ENCODE results near the gene OR8G5. TPM values are rescaled to one million over a fixed set of nuclear protein-coding genes. Genes with fewer than 3 reads are reported as not detected.

The OR8G5 gene
- total RNA-seq, 1 experiment from 2014 or later: not detected

GRCh38 chr11:124313131-124313530 lies 57.0 kb downstream of the OR8G5 start:
- TF ChIP-seq EZH2 (IDR thresholded peaks at IDR 0.05; ENCODE audit: borderline replicate concordance, low read depth, low read length, poor library complexity, severe bottlenecking) (no peak), CTCF (conservative IDR thresholded peaks at IDR 0.05; ENCODE audit: low read depth, low read length) (no peak)
- no peaks in the 10 kb centered on the region for H3K27me3 ChIP-seq (replicated peaks; ENCODE audit: insufficient read depth, low read depth, low read length, poor library complexity)
- intact Hi-C loops (cut with micrococcal nuclease; ENCODE audit: unreplicated experiment): no loop called here
- ChIA-PET CTCF (no interaction called here), POLR2A (ENCODE audit: low non-redundant PET) (no interaction called here)
- H3K27ac ChIP-seq (ENCODE audit: low read depth, low read length, poor library complexity, severe bottlenecking): no peak overlapping the region
- no peak for DNase-seq (ENCODE audit: low spot score)
- no peaks in the 10 kb centered on the region for H3K36me3 ChIP-seq (ENCODE audit: insufficient read depth, low read length, poor library complexity, severe bottlenecking)
- no peaks in the 10 kb centered on the region for H3K4me1 ChIP-seq (ENCODE audit: insufficient read depth, low read length, poor library complexity, severe bottlenecking)
- no peaks in the 10 kb centered on the region for H3K9me3 ChIP-seq (ENCODE audit: low read depth, low read length, poor library complexity, severe bottlenecking)
- BruUV-seq (replicated peaks): no TSS peak
- no peak overlapping the region for H3K4me3 ChIP-seq (ENCODE audit: low read depth, low read length, poor library complexity, severe bottlenecking)

GRCh38 chr11:124313849-124314248 lies 57.7 kb downstream of the OR8G5 start, which contains the start of gene OR8D1:
OR8D1 (minus strand) TSS chr11:124313949; CDS start chr11:124310766, 3,183 bp downstream.
- Histone ChIP-seq H3K4me1 (ENCODE audit: insufficient read depth, low read length, poor library complexity, severe bottlenecking) (no peaks in the 10 kb centered on the region), H3K4me3 (ENCODE audit: low read depth, low read length, poor library complexity, severe bottlenecking) (no peak within 1 kb of the TSS), H3K27ac (ENCODE audit: low read depth, low read length, poor library complexity, severe bottlenecking) (no peak within 1 kb of the TSS), H3K27me3 (replicated peaks; ENCODE audit: insufficient read depth, low read depth, low read length, poor library complexity) (no peaks in the 10 kb centered on the region), H3K36me3 (ENCODE audit: insufficient read depth, low read length, poor library complexity, severe bottlenecking) (no peaks in the 10 kb centered on the region), H3K9me3 (ENCODE audit: low read depth, low read length, poor library complexity, severe bottlenecking) (no peaks in the 10 kb centered on the region)
- no TSS peak for BruUV-seq (replicated peaks)
- POLR2A ChIA-PET (ENCODE audit: low non-redundant PET): no interaction called here
- intact Hi-C loops (cut with micrococcal nuclease; ENCODE audit: unreplicated experiment): no loop called here
- TF ChIP-seq CTCF (conservative IDR thresholded peaks at IDR 0.05; ENCODE audit: low read depth, low read length) (no peak), EZH2 (IDR thresholded peaks at IDR 0.05; ENCODE audit: borderline replicate concordance, low read depth, low read length, poor library complexity, severe bottlenecking) (no peak)
- DNase-seq (ENCODE audit: low spot score): no peak
- CTCF ChIA-PET: no interaction called here

GRCh38 chr11:124315052-124315451 lies 58.9 kb downstream of the OR8G5 start:
- H3K4me1 ChIP-seq (ENCODE audit: insufficient read depth, low read length, poor library complexity, severe bottlenecking): no peaks in the 10 kb centered on the region
- ChIA-PET POLR2A (ENCODE audit: low non-redundant PET) (no interaction called here), CTCF (no interaction called here)
- H3K9me3 ChIP-seq (ENCODE audit: low read depth, low read length, poor library complexity, severe bottlenecking): no peaks in the 10 kb centered on the region
- no peak overlapping the region for H3K27ac ChIP-seq (ENCODE audit: low read depth, low read length, poor library complexity, severe bottlenecking)
- BruUV-seq (replicated peaks): no TSS peak
- H3K27me3 ChIP-seq (replicated peaks; ENCODE audit: insufficient read depth, low read depth, low read length, poor library complexity): no peaks in the 10 kb centered on the region
- peak; percentile 37 for DNase-seq (ENCODE audit: low spot score)
- no peak overlapping the region for H3K4me3 ChIP-seq (ENCODE audit: low read depth, low read length, poor library complexity, severe bottlenecking)
- intact Hi-C loops (cut with micrococcal nuclease; ENCODE audit: unreplicated experiment): no loop called here
- TF ChIP-seq EZH2 (IDR thresholded peaks at IDR 0.05; ENCODE audit: borderline replicate concordance, low read depth, low read length, poor library complexity, severe bottlenecking) (no peak), CTCF (conservative IDR thresholded peaks at IDR 0.05; ENCODE audit: low read depth, low read length) (no peak)
- no peaks in the 10 kb centered on the region for H3K36me3 ChIP-seq (ENCODE audit: insufficient read depth, low read length, poor library complexity, severe bottlenecking)

Other genes with a start within 250 kb of the OR8G5 start
- not detected in 2 replicates for gene OR10G4, start 243.4 kb upstream of the OR8G5 start, total RNA-seq (2021)
- gene OR10G9, start 233.4 kb upstream of the OR8G5 start, total RNA-seq (2021): not detected in 2 replicates
- gene OR10G8, start 229.6 kb upstream of the OR8G5 start, total RNA-seq (2021): not detected in 2 replicates
- gene OR10G7, start 215.1 kb upstream of the OR8G5 start, total RNA-seq (2021): not detected in 2 replicates
- gene VWA5A, start 140.9 kb upstream of the OR8G5 start, total RNA-seq (2021): 11.2 and 12.8 TPM in 2 replicates
- gene OR10D3, start 73.0 kb upstream of the OR8G5 start, total RNA-seq (2021): not detected in 2 replicates
- gene OR8G1, start 15.3 kb upstream of the OR8G5 start, total RNA-seq (2021): not detected in 2 replicates
- 0.41 and 0.52 TPM in 2 replicates for gene OR8D1, start 57.6 kb downstream of the OR8G5 start, total RNA-seq (2021)
- gene OR8D2, start 63.8 kb downstream of the OR8G5 start, total RNA-seq (2021): not detected in 2 replicates
- not detected in 2 replicates for gene OR8B2, start 128.1 kb downstream of the OR8G5 start, total RNA-seq (2021)
- gene OR8B3, start 142.6 kb downstream of the OR8G5 start, total RNA-seq (2021): not detected in 2 replicates
- not detected in 2 replicates for gene OR8B4, start 168.5 kb downstream of the OR8G5 start, total RNA-seq (2021)
- not detected in 2 replicates for gene OR8B8, start 189.3 kb downstream of the OR8G5 start, total RNA-seq (2021)

All from A673 (cell line).